ENCODE measurements around the gene COPG2.
A peak's percentile ranks its signal among the peaks of the same experiment; 100 is the strongest.

COPG2 gene

GRCh38 chr7:130668258-130669084, at the start of gene COPG2:
Gene COPG2 (minus strand): TSS chr7:130668748. CDS start chr7:130668668, 80 bp downstream.
- peak within 1 kb of the TSS; percentile 64 for H3K27ac Mint-ChIP-seq
- peaks cover 21% of the 10 kb centered on the region for H3K4me1 Mint-ChIP-seq
- no peaks in the 10 kb centered on the region for H3K9me3 Mint-ChIP-seq
- peak within 1 kb of the TSS; percentile 91 for H3K4me3 Mint-ChIP-seq
- peaks cover 19% of the 10 kb centered on the region for H3K36me3 Mint-ChIP-seq (ENCODE audit: low read depth)
- no peak for TF ChIP-seq CTCF (IDR thresholded peaks at IDR 0.05)
- peak; percentile 95 for DNase-seq
- H3K27me3 Mint-ChIP-seq (ENCODE audit: low read depth, poor library complexity) = no peaks in the 10 kb centered on the region

- Mint-ChIP-seq H3K27ac (no peak overlapping the region), H3K27me3 (ENCODE audit: low read depth, poor library complexity) (peaks cover 17% of the 10 kb centered on the region), H3K36me3 (ENCODE audit: low read depth) (no peaks in the 10 kb centered on the region), H3K9me3 (no peaks in the 10 kb centered on the region), H3K4me1 (peaks cover 20% of the 10 kb centered on the region), H3K4me3 (no peak overlapping the region)
- no peak for DNase-seq
- TF ChIP-seq CTCF (IDR thresholded peaks at IDR 0.05) = no peak
These were observed 43.9 kb upstream of the COPG2 start for GRCh38 chr7:130712416-130712815.

- no peak for DNase-seq
- peaks cover 8% of the 10 kb centered on the region for H3K4me1 Mint-ChIP-seq
- no peak overlapping the region for H3K27ac Mint-ChIP-seq
- H3K4me3 Mint-ChIP-seq = no peak overlapping the region
- peaks cover 5% of the 10 kb centered on the region for H3K36me3 Mint-ChIP-seq (ENCODE audit: low read depth)
- H3K27me3 Mint-ChIP-seq (ENCODE audit: low read depth, poor library complexity) = peaks cover 17% of the 10 kb centered on the region
- no peak for TF ChIP-seq CTCF (IDR thresholded peaks at IDR 0.05)
- H3K9me3 Mint-ChIP-seq = peaks cover 16% of the 10 kb centered on the region
These were observed 40.2 kb upstream of the COPG2 start for GRCh38 chr7:130708766-130709165.

- peaks cover 17% of the 10 kb centered on the region for H3K27me3 Mint-ChIP-seq (ENCODE audit: low read depth, poor library complexity)
These were observed 39.5 kb upstream of the COPG2 start for GRCh38 chr7:130708001-130708400.

GRCh38 chr7:130703851-130704250, 35.3 kb upstream of the COPG2 start:
- Mint-ChIP-seq H3K4me1 (no peaks in the 10 kb centered on the region), H3K36me3 (ENCODE audit: low read depth) (peaks cover 5% of the 10 kb centered on the region), H3K4me3 (no peak overlapping the region), H3K27me3 (ENCODE audit: low read depth, poor library complexity) (peaks cover 5% of the 10 kb centered on the region), H3K27ac (no peak overlapping the region), H3K9me3 (peaks cover 20% of the 10 kb centered on the region)
- TF ChIP-seq CTCF (IDR thresholded peaks at IDR 0.05) = no peak
- no peak for DNase-seq

More at GRCh38 chr7:130708001-130708400, 39.5 kb upstream of the COPG2 start:
- peaks cover 16% of the 10 kb centered on the region for H3K9me3 Mint-ChIP-seq
- DNase-seq = no peak
- peaks cover 5% of the 10 kb centered on the region for H3K36me3 Mint-ChIP-seq (ENCODE audit: low read depth)
- H3K27ac Mint-ChIP-seq = no peak overlapping the region
- no peak for TF ChIP-seq CTCF (IDR thresholded peaks at IDR 0.05)
- no peak overlapping the region for H3K4me3 Mint-ChIP-seq
- peaks cover 4% of the 10 kb centered on the region for H3K4me1 Mint-ChIP-seq

GRCh38 chr7:130701650-130702049, 33.1 kb upstream of the COPG2 start:
- Mint-ChIP-seq H3K9me3 (peaks cover 12% of the 10 kb centered on the region), H3K27me3 (ENCODE audit: low read depth, poor library complexity) (no peaks in the 10 kb centered on the region), H3K4me1 (no peaks in the 10 kb centered on the region), H3K27ac (no peak overlapping the region), H3K4me3 (no peak overlapping the region), H3K36me3 (ENCODE audit: low read depth) (peaks cover 5% of the 10 kb centered on the region)
- TF ChIP-seq CTCF (IDR thresholded peaks at IDR 0.05) = no peak
- DNase-seq = no peak

All from nephron progenitor cell (in vitro differentiated cells).